SIG-M5 (cell line): ENCODE measurements around the gene ACOXL.

ENCODE experiments used
- DNase-seq: peaks from one replicate; lab custom pipeline; 2025; lab: John Stamatoyannopoulos, UW

ACOXL gene

DNA sequence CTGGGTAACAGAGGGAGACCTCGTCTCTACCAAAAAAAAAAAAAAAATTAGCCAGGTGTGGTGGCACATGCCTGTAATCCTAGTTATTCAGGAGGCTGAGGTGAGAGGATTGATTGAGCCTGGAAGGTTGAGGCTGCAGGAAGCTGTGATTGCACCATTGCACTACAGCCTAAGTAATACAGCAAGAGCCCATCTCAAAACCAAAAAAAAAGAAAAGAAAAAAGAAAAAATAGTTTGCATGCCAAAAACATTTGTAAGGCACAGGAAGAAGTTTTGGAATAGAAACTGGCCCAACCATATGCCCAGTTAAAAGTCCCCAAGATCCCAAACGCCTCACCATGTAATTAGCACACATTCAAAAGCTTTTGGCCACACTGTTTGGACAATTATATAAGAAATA is 13.4 kb upstream of the ACOXL start:
- DNase-seq = no peak

DNA sequence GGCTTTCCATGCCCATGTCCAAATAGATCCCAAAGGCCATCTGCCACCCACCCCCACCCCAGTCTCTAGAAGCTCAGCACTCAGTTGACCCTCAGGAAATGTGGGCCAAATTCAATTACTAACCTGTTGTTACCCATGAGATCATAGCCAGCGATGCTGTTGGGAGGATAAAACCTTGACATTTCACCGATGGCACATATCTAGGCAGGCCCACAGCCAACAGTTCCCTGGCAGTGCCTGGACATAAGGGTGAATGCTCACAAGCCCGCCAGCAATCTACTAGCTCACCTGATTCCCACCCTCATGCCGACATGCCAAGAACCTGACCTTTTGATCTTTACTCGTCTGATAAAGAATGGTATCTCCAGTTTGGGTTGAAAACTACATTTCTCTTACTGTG is 11.8 kb upstream of the ACOXL start:
- no peak for DNase-seq

DNA sequence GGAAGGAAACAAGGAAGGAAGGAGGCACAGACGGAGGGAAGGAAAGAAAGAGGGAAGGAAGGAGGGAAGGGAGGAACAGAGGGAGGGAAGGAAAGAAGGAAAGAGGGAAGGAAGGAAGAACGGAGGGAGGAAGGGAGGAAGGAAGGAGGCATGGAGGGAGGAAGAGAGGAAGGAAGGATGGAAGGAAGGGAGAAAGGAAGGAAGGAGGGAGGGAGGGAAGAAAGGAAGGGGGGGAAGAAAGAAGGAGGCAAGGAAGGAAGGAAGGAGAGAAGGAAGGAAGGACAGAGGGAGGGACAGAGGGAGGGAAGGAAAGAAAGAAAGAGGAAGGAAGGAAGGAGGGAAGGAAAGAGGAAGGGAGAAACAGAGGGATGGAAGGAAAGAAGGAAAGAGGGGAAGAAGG is 7.6 kb upstream of the ACOXL start:
- DNase-seq = no peak

DNA sequence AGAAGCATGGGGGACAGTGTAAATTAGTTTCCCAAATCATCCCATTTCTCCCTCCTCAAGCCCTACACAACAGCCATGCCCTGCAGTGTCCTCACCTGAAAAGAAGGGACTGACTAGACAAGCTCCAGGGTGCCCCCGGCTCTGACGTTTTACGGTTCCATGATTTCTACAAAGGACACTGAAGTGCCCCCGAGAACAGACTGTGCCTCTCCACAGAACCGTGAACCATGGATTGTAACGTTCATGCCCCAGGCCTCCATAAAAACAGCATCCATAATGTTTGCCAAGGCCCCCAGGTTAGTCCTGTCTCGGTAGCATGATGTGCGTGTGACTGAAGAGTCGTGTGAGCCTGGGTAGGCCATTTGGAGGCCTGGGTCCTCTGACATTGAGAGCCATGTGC is 7.0 kb upstream of the ACOXL start:
- DNase-seq = no peak

DNA sequence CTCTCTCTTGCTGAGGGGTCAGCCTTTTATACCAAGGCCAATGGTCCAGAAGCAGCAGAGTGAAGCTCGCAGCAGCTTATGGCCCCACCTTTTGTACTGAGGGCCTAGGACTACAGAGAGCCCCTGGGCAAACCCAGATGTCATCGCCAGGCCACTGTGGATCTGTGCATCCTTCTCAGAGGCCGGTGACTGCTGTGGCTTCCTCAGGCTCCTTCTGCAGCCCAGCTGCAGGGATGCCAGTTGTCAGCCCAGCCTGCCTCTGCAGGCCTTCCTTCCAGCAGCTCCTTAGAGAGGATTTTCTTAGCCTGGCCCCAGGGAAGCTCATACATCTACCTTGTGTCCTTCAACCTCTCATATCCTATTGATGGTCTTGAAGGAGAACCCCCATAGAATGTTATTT is 6.5 kb upstream of the ACOXL start:
- no peak for DNase-seq

DNA sequence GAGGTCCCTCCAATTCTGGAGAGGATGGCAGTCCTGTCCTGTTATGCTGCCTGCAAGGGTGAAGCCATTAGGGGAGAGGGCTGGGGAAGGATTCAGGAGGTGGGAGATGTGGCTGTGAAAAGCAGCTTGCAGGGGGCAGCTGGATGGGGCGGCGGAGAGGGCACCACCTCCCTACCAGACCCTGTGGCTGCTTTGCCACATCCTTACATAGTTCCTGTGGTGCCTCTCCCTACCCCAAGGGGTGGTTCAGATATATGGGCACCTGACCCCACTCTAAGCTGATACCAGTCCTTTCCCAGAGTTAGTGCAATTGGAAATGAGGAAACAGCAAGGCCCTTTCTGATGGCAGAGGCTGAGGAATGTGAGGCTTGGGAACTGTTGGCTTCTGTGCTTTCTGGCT is 6.1 kb upstream of the ACOXL start:
- no peak for DNase-seq

DNA sequence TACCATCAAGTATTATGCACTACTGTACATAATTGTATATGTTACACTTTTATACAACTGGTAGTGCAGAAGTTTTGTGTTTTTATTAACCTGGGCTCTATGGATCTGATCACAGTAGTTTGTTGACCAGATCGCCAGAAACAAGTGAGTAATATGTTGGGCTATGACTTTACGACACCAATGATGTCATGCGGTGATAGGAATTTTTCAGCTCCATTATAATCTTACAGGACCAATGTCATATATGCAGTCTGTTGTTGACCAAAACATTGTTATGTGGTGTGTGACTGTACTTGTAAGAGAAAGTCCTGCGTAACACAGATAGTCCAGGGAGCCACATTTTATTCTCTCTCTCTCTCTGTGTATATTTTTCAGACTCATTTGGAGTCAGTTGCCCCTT is 4.5 kb upstream of the ACOXL start:
- no peak for DNase-seq

DNA sequence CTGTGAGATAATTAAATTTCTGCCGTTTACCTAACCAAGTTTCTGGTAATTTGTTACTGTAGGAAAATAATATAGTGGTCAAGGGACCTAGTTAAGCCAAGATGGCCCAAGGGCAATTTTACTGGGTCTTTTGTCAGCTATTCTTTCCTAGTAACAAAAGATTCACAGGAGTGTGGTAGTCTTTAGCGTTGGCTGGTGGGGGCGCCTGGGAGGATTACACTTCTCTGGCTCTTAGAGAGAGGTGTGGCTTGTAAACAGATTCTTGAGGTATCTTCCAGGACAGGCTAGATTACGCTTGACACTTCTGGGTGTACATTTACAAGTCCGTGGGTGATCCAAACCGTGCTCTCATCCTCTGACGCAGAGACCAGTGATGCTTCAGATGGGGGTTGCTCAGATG is 3.3 kb upstream of the ACOXL start:
- DNase-seq = no peak

DNA sequence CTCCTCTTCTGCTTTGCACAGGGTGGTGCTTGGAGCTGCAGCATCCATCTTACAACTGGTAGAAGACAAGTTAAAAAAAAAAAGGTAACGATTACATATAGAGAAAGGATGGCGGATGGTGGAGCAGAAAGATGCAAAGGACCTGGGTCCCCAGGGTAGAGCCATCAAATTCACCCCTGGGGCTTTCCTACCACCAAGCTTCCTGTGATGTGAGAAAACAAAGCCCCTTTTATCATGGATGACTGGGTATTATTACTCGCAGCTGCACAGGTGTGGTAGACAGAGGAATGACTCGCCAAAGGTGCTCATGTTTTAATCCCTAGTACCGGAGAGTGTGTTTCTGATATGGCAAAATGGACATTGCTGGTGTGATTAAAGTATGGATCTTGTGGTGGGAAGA is 1.3 kb upstream of the ACOXL start:
- no peak for DNase-seq

DNA sequence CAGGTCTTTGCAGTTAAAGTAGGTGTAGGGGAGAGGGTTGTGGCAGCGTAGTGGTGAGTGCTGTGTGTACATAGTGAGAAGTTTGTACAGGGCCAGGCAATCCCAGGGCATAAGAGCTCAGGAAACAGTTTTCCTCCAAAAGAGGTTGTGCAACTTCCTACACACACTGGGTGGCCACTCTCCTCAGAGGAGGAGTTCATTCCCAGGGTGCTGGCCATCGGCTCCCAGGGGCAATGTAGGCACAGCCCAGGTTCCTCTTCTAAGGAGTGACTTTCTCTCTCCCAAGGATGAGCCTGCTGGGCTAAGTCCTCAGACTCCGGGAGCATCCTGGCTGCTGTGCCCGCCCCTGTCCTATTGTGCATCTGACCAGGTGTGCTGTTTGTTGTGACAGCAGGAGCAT is 3.0 kb downstream of the ACOXL start:
- DNase-seq = no peak

DNA sequence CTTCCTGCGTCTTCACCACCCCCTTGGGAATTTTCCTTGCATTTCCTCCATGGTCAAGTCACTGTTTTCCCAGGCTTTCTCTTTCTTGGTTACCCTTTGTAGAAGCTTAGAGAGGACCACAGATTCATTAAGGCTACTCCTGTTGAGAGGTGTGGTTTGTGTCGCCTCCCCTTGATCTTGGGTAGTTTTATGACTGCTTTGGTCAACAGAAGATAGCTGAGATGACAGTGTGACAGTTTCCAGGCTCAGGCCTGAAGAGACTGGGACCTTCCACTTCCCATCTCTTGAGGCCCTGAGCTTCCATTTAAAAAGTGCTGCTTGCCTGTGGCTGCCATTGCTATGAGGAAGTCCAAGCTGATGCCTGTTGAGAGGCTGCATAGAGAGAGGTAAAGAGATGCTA is 5.4 kb downstream of the ACOXL start:
- DNase-seq = no peak

DNA sequence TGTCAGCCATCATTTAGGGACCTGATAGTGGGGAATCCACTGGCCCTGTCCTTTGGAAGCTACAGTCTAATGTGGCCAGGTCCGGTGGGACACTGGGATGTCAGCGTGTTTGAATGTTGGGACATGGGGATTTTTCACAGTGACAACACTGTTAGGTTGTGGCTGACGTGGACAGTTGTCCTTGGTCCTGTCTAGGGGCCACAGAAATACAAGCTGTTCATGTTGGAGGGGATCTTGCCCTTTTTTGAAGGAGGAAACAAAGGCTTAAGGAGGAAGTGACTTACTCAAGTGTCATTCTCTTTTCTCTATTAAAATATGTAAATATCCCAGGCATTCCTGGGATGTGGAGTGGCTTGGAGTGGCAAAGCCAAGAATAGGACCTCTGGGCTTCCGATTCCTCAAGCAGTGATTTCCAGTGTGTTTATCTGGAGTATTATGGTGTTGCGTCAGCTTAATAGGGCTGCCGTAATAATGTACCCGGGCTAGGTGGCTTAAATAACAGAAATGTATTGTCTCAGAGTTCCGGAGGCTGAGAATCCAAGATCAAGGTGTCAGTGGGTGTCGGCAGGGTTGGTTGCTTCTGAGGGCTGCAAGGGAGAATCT is 8.5 kb downstream of the ACOXL start:
- no peak for DNase-seq

DNA sequence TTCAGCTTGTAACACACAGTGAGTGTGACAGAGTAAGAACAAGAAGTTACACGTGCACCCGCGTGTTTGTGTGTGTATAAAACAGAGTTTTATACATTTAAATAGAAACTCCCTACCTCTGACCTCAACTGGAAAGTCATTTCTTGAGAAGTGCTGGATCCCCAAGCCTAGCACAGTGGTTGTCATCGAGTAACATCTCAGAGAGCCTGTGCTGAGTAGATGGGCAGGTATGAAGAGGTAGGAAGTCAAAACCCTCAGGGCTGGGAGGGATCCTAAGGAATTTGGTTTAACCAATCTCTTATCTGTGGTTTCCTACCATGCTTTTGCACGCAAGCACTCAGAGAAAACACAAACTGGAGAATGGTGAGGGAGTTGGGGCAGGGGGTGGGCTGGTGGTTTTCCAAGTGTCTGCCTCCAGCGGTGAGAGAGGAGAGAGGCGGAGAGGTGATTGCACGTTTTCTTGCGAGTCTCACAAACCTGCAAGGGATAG is 9.2 kb downstream of the ACOXL start:
- no peak for DNase-seq

DNA sequence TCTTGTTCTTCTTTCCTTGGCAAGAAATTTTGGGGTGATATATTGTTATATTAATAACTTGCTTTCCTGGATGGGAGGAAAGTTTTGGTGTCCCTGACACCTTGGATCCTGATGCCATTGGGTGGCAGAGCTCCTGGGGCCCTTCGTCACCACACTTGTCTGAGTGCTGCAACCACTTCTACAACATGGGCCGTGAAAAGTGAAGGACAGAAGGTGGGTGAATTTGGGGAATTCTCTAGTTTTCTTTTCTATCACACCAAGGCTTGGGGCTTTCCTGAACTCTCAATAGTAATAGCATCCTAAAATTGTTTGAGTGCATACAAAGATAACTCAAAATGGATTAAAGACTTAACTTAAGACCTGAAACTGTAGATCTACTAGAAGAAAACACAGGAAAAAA is 10.0 kb downstream of the ACOXL start:
- DNase-seq = no peak

DNA sequence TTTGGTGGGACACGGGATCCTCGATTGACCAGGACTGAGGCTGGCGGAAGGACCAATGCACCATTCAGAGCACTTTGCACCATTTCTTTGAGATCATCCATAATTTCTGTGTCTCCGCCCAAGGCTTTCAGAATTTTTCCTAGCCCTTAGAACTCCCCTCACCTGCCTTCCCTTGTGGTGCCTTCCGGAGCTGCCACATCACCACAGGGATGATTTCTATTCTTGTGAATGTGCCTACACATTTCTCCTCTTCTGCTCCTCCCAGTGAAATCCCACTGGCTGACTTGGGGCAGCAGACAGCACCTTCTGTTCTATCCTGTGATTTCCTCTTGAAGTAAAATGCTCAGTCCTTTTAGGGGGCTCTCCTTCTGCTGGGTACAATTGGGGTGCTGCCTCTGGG is 11.2 kb downstream of the ACOXL start:
- no peak for DNase-seq

DNA sequence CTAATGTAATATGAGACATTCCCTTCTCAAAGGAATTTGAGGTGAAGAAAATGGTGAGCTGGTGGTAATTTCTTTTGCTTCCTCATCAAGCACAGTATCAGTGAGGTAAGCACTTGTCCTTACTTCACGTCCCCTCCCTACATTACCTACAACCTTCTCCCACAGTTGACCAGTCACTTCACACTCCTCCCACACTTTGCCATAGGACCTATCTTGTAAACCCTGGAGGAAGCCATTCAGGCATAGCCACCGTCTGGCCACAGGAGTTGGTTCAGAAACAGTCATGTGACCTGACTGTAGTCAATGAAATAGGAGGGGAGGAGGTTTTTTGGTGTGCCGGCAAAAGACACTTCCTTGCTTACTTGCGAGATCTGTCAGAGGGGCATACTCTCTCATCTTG is 12.1 kb downstream of the ACOXL start:
- DNase-seq = no peak

DNA sequence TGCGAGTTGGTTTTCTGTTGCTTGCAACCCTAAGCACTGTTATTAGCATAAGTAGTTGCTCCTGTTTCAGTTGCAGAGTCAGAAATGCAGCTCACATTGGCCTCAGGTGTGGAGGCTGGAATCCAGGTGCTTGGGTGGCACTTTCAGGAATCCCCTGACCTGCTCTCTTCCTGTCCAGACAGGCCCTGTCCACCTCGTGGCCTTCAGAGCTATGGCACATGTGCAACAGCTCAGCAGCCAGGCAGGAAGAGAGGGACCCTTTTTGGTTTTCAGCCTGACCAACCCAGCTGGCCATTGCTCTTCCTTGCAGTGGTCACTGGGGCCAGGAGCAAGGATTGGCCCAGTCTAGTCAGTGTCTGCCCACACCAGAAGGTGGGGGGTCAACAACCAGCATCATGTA is 12.7 kb downstream of the ACOXL start:
- DNase-seq = no peak

DNA sequence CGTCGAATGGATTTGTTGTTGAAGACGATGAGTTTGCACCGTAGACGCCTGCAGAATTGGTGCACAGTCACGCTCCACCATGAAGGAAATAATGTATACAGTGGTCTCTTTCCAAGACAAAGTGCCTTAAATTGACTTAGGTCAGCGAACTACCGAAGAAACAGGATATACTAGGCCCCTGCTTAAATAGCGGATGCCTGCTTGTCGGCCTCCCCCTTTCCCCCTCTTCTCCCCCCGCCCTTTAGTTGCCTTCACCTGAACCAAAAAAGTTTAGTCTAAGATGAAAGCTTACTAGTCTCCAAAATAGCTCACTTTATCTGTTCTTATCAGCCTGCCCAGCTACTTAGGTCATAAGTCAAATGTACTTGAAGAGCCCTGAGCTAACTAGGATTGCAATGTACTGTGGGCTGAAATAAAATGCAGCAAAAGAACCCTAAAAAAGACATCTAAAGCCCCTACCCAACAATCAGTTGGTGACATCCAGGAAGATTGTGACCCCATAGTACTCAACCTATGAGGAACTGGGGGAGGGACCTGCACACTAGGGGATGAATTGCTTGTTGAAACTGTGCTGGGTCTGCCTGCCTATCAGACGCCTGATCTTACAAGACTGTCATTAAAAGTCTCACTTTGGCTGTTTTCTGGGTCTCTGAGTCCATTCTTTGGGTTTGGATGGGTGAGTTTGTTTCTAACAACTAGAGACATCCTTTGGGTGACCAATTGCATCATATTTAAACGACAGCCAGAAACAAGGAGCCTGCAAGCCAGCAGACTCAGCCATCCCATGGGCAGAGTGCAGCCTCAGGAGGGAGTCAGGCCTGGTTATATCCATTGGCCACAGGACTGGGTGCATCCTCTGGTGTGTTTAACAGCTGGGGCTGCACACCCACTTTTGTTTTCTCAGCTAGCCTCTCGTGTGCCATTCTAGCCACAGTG is 14.5 kb downstream of the ACOXL start:
- DNase-seq = no peak

DNA sequence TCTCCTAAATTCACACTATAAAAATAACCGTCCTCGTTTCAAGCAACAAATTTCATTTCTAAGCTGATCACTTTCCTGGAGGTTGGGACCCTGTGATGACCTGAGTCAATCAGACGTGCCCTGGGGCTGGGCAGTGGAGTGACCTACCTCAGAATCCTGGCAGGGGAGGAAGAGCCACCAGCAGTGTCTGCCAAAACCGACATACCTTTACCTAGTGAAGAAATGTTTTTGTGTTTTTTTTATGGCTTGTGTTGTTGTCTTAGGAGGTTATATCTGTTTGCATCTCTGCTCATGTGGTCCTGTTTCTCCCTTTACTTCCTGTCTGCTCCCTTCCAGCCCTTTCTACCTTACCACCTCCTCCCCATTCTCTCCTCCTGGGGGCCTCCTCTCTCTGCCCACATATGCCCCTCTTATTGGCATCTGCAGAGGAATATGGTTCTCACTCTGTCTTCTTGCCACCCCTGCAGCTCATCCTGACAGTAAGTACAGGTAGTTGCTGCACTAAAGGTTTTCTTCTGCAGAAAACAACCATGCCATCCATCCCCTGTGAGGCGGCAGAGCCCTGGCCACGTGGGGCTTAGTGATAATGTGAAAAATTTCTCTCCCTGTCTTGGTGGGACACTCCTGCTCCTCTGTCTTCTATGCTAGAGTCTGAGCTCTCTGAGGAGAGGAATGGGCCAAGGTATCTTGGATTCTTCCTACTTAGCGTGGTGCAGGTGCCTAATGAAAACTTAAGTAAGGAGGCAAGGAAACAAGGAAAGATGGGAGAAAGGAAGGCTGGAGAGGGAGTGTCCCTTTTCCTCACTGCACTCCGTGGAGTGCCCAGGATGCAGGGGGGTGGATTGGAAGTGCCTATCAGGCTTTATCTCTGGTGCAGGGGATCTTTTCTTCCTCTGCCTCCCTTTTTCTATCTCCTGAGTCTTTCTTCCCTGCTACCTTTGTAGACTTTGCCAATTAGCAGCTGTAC is 15.4 kb downstream of the ACOXL start:
- no peak for DNase-seq

DNA sequence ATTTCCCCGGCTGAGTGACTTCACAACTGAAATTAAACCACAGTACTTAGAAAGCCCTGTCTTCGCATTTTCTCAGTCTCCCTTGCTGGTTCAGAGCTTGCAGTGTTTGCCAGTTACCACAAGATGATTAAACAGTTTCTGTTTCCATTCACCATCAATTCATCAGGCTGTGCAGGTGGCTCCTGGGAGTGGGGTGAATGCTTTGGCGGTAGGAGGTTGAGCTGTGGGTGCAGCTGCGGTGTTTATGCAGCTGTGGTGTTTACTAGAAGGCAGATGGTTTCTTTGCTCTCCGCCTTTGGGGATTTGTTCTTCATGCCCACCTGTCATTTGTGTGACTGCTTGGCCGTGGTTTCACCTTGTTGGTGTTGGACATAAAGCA is 16.1 kb downstream of the ACOXL start:
- DNase-seq = no peak

DNA sequence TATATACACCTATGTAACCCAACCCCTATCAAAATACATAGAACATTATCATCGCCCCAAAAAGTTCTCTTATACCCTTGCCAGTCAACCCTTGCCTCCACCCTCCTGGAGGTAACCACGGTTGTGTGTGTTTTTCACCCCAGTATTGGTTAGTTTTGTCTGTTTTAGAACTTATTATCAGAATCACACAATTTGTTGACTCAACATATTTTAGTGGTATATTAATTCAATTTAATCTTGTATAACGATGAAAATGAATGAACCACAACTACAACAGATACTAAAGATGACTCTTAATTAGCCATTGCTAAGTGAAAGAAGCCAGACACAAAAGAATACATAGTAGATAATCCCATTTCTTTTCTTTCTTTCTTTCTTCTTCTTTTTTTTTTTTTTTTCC is 19.3 kb downstream of the ACOXL start:
- no peak for DNase-seq

DNA sequence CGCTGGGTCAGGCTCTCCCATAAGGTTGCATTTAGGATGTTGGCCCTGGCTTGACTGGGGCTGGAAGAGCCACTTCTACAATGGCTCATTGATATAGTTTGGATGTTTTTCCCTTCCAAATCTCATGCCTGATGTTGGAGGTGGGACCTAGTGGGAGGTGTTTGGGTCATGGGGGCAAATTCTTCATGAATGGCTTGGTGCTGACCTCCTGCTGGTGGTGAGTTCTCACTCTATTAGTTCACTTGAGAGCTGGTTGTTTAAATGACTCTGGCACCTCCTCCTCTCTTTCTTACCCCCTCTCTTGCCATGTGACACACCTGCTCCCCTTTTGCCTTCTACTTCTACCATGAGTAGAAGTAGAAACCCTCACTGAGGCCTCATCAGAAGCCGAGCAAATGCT is 20.5 kb downstream of the ACOXL start:
- DNase-seq = no peak
